ENCODE results near the gene HLA-DMB. TPM values are rescaled to one million over a fixed set of nuclear protein-coding genes. Genes with fewer than 3 reads are reported as not detected.

Gene HLA-DMB
- total RNA-seq, 1 experiment from 2014 or later = 0.79 TPM

DNA sequence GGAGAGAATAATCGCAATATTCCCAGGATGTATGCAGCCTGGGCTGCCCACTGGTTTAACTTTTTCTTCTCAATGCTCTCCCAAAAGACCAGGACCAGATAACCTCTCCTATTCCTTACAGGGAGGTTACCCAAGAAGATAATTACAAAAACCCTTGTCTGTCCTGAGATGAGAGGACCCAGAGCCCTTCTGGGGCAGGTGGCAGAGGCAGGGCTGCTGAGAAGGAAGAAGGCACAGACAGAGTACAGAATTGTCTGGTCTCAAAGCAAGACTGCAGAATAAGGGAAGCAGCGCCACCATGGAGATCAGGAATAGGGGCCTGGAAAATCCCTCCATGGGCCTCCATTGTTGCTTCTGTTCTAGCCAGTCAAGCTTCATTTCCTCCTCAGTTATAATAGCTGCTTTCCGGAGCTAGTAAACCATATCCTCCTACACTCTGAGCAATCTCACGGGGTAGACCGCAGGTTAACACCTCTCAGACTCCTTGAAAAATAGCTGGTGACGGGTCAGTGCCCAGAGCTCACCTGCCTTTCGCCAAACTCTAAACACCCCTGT, 463 bp upstream of the HLA-DMB start:
- no peak for DNase-seq
- Histone ChIP-seq H3K27me3 (peaks cover 7% of the 10 kb centered on the region), H3K36me3 (no peaks in the 10 kb centered on the region)

DNA sequence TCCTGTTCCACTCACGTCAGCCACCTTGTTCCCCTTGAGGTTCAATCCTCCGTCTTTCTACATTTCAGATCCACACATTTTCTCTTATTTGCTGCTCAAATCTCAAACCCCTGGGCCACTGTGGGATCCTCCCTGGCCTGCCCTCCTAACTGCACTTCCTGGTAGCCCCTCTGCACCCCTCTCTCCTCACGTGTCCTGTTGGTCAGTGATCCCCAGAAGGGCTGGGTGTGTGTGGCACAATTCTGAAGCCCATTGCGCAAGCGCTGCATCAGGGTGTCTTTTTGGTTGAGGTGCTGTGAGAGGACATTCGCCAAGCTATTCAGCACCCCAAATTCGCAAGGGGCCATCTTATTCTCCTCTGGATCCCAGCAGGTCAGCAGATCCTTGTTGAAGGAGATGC, 2.3 kb downstream of the HLA-DMB start:
- H3K27me3 ChIP-seq = peaks cover 7% of the 10 kb centered on the region

More for the DNA sequence above, 463 bp upstream of the HLA-DMB start:
- H3K4me3 ChIP-seq = no peak overlapping the region
- H3K9me3 ChIP-seq = peaks cover 7% of the 10 kb centered on the region

DNA sequence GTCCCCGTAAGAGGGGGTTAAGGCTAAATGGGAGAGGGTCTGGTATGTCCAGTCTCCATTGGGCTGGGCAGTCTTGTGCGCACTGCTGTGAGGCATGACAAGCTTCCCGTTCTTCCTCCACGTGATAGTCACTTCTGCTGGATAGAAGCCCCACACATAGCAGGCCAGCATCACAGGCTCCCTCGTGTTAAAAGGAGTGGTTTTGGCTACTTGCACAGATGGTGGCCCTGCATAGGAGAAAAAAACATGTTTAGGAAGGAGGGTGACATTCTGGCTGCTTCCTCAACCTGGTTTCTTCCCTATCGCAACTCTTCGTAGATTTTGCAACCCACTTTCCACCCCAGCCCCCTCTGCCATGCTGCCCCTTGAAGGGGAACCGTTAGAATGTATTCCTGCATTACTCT, 3.6 kb downstream of the HLA-DMB start:
- Histone ChIP-seq H3K4me3 (no peak overlapping the region), H3K9me3 (no peaks in the 10 kb centered on the region), H3K36me3 (no peaks in the 10 kb centered on the region), H3K27me3 (peaks cover 7% of the 10 kb centered on the region)
- no peak for DNase-seq

More for the DNA sequence above, 2.3 kb downstream of the HLA-DMB start:
- Histone ChIP-seq H3K4me3 (no peak overlapping the region), H3K36me3 (no peaks in the 10 kb centered on the region), H3K9me3 (no peaks in the 10 kb centered on the region)
- no peak for DNase-seq

DNA sequence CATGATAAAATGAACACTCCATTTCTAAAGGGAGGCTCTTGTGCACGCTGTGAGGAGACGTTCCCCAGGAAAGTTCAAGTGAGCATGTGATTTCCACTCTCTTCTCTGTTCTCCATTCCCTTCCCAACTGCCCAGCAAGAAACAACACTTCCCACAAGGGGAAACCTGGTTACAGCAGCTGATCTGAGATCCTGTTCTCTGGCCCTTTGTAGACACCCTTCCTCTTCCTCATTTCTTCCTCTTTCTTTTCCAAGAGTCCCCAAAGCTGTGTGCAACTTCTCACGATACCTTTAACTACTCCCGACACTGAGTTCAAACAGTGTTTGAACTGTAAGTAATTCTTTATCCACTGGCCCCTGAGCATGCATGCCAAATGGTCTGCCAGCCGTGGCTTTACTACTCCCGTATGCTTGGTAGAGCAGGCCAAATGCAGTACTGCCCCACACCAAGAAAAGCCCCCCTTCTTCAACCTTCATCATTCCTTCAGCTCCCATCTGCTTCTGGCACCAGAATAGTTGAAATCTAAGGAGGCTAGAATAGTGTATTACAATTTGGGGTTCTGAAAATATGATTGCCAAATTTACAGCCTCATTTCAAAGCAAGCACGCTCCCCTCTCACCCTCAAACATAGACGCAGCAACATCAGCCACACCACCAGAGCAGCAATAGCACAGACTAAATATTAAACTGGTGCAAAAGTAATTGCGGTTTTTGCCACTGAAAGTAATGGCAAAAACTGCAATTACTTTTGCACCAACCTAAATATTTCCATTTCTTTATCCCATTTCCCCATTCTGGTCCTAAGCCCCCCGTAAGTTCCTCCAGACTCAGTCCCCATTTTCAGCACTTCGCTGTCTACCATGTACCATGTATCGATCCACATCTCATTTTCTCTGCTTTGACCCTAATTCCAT, 4.3 kb downstream of the HLA-DMB start:
- H3K27me3 ChIP-seq = peaks cover 7% of the 10 kb centered on the region
- DNase-seq = no peak
- no peaks in the 10 kb centered on the region for H3K9me3 ChIP-seq
- H3K36me3 ChIP-seq = no peaks in the 10 kb centered on the region
- H3K4me3 ChIP-seq = no peak overlapping the region

DNA sequence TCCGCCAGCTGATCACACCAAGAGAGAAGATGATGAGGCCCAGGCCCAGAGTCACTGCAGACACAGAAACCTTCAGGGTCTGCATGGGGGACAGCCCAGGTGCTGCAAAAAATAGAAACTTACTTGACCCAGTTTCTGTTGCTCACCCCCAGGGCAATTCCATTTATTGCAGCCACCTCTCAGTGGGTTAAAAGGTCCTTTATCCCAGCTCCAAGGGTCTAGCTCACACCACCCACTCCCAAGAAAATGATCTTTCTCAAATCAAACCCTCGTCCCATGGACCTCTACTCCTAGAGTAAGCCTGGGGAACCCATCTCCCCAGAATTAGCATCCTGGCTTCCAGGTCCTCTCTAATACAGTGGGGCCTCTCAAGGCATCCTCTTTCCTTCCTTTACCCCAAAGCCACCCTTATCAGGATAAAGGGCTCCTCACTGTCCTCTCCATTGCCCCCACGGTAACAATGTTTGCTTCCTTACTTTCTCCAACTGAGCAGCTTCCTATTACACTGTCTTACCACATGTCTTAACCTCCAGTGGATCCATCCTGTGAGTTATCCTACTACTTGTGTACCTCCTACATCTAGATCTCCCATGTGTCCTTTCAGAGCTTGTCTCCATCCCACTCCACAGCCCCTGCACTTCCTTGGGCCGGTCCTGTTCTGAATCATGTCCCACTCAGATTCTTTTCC, 5.1 kb downstream of the HLA-DMB start:
- no peaks in the 10 kb centered on the region for H3K36me3 ChIP-seq
- no peak overlapping the region for H3K4me3 ChIP-seq
- H3K27me3 ChIP-seq = peaks cover 7% of the 10 kb centered on the region
- no peak for DNase-seq
- H3K9me3 ChIP-seq = no peaks in the 10 kb centered on the region

DNA sequence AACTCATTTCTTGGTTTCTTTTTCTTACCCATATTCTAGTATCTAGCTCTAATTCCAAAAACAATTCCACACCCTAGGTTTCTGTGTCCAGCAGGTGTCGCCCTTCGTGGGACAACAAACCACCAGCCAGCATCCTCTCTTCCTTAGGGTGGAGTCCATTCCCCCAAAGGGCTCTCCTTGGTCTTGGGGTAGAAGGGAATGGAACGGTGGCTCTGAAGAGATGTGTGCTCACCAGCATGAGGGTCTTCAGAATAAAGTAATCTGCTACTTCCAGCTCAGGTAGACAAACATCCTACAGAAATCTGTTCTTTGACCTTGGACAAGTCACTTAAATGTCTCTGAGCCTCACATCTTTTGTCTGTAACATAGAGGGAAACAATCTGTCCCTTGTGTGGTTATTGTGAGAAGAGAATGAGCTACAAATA, 7.2 kb downstream of the HLA-DMB start:
- Histone ChIP-seq H3K9me3 (no peaks in the 10 kb centered on the region), H3K36me3 (no peaks in the 10 kb centered on the region), H3K4me3 (no peak overlapping the region), H3K27me3 (peaks cover 12% of the 10 kb centered on the region)
- peak; percentile 83 for DNase-seq

DNA sequence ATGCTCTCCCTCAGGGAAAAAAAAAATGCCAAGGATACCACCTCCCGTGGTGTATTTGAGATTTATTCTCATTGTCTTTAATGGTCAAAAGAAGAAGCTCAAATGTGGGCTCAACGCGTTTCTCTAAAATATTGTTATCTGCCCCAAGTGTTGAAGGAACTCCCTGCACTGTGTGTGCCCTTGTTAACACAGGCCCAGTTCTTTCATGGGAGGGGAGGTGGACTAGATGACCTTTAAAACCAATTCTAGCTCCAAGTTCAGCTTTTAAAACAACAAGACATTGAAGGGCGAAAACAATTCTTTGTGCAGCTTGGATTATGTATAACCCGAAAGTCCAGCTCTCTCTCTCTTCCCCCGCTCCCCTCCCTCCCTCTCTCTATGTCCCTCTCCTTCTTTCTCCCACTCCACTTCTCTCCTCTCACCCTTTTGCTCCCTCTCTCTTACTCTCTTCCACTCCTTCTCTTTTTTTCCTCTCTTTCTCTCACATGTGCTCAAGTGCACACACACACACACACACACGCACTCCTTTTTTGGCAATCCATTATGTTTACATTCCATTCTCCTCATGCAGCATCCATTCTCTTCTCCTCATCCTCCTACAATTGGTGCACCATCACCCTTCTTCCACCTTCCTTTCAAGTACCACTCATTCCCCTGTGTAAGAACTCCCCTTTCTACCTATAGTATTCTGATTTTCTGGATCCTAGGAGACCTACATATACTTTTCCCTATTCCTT, 8.5 kb downstream of the HLA-DMB start:
- Histone ChIP-seq H3K27me3 (peaks cover 12% of the 10 kb centered on the region), H3K9me3 (no peaks in the 10 kb centered on the region), H3K4me3 (no peak overlapping the region), H3K36me3 (no peaks in the 10 kb centered on the region)
- DNase-seq = peak; percentile 44

DNA sequence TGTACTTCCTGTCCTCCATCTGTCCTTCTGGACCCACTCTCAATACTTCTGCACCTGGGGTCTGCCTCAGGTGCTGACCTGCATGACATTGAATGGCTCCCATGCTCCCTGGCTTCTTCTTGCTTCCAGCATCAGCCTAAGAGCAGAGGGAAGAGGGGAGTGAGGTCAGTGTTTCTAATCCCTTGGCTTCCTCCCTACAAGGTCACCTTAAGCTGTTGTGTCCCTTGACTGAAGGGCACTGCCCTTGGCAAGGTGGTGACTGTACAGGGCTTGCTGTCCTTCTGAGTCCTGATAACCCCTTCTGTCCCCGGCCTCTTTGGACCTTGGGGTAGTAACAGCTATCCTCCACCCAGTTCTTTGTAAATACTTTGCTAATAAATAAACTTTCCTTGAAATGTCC, 9.6 kb downstream of the HLA-DMB start:
- Histone ChIP-seq H3K36me3 (no peaks in the 10 kb centered on the region), H3K4me3 (no peak overlapping the region), H3K27me3 (peaks cover 12% of the 10 kb centered on the region), H3K9me3 (no peaks in the 10 kb centered on the region)
- DNase-seq = no peak

DNA sequence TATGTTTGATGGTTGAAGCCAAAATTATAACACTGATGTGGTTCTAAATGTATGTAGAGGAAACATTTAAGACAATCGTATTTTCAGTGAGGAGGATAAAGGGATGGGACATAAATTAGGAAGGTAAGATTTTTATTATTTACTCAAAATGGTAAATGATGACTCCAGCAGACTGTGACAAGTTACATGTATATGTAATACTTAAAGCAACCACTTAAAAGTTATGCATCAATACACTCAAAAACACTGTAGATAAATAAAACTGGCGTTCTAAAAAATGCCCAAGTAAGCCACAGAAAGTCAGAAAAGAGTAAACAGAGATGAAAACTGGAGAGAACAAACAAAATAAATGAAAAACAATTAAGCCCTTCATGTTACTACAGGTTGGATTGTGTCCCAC, 18.7 kb downstream of the HLA-DMB start:
- Histone ChIP-seq H3K9me3 (no peaks in the 10 kb centered on the region), H3K4me3 (no peak overlapping the region), H3K36me3 (no peaks in the 10 kb centered on the region), H3K27me3 (no peaks in the 10 kb centered on the region)
- no peak for DNase-seq

DNA sequence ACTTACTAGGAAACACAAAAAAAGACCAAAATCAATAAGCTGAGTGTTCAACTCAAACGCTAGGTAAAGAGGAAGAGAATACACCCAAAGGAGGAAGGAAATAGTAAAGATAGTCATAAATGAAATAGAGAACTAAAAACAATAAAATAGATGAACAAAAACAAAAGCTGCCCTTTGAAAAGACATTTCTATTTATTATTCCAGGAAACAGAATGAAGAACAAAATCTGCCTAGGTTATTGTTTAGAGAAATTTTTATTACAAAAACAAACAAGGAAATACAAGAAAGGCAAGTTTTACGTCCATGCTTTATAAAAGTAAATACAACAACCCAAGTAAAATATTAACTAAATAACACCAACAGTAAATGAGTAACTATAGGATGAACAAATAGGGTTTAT, 20.1 kb downstream of the HLA-DMB start:
- no peaks in the 10 kb centered on the region for H3K9me3 ChIP-seq
- H3K36me3 ChIP-seq = no peaks in the 10 kb centered on the region
- DNase-seq = no peak
- H3K27me3 ChIP-seq = peaks cover 3% of the 10 kb centered on the region; the same call in 1 of the 2 replicates
- no peak overlapping the region for H3K4me3 ChIP-seq

DNA sequence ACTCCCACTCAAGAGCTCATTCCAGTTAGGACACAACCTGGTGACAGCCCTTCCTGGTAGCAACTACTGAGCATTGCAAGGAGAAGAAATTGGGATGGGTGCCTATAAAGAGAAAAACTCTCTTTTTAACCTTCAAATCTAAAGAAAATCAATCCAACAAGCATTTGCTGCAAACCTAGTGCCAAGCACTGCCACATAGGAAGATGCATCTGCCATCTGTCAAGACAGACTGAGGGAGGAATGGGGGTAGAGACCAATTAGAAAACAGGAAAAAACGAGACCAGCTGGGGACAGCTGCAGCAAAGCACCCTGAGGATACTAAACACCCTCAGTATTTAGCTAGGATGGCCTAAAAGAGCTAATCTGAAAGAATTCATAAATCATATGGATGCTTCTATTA, 27.9 kb downstream of the HLA-DMB start:
- Histone ChIP-seq H3K9me3 (no peaks in the 10 kb centered on the region), H3K27me3 (peaks cover 3% of the 10 kb centered on the region; the same call in 1 of the 2 replicates), H3K4me3 (no peak overlapping the region), H3K36me3 (no peaks in the 10 kb centered on the region)
- DNase-seq = no peak

DNA sequence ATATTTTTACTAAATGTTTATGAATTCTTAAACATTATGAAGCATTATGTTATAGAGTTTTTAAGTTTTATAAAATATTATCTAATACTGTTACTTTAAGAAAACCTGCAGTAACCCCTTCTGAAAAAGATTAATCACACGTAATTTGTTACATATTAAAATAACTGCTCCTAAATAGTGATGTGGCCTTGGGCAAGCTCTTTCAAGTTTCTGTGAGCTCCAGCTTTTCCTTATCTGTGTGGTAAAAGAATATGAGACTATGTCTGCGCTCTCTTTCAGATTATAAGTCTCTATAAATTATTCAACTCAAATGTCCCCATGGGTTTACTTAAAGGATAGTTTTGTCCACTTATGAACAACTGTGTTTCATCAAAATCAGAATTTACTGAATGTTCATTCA, 31.9 kb downstream of the HLA-DMB start:
- Histone ChIP-seq H3K36me3 (no peaks in the 10 kb centered on the region), H3K27me3 (no peaks in the 10 kb centered on the region), H3K4me3 (no peak overlapping the region), H3K9me3 (no peaks in the 10 kb centered on the region)
- no peak for DNase-seq

DNA sequence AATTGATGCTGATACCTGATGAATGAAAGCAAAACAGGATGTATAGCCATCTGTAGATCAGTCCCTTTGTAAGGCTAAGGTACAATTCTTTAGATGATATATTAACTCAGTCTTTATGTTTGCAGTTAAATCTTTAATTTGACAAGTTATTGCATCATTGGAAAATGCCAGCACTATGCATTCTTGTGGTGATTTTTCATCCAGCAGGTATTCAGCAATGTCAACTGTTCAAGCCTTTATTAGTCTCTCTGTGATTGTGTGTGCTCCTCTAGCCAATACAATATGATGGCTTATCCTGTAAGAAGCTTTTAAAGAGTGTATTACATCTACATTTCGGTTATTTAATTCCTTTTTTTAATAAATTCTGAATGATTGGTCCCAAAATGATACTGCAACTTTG, 34.3 kb downstream of the HLA-DMB start:
- Histone ChIP-seq H3K4me3 (no peak overlapping the region), H3K27me3 (no peaks in the 10 kb centered on the region), H3K36me3 (peaks cover 4% of the 10 kb centered on the region), H3K9me3 (no peaks in the 10 kb centered on the region)
- no peak for DNase-seq

DNA sequence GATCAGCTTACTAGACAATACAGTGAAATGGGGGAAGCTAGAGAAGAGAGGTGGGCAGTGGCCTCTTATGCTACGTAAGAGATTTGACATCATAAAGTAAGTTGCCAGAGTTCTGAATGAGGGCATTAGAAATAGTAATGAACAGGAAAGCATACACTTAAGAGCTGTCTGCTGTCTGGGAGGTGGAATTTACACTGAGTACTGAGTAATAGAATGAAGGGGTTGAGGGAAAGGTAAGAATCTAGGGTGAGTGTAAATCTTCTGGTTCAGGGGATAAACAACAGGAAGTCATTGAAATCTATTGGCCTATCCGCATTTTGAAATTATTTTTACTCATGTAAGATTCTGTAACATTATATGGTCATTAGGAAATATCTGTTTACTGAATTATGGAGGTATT, 35.8 kb downstream of the HLA-DMB start:
- Histone ChIP-seq H3K36me3 (peaks cover 16% of the 10 kb centered on the region), H3K9me3 (no peaks in the 10 kb centered on the region), H3K4me3 (no peak overlapping the region), H3K27me3 (no peaks in the 10 kb centered on the region)
- DNase-seq = no peak

DNA sequence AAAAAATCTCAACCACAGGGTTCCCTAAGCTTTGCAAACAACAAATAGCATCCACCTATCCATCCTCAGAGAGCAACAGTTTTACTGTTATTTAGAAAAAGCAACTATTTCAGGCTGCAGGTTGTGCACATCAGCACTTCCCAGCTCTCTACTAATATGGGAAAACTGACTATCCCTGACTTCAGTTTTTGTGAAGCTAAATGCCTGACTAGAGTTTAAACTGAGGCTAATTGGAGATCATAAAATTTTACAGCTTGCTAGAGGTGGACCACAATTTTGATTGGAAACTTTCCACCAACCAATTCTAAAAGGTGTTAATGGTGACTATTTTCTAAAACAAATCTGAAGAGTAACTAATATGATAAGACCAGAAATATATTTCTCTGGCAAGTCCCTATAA, 36.9 kb downstream of the HLA-DMB start:
- no peak for DNase-seq
- no peaks in the 10 kb centered on the region for H3K9me3 ChIP-seq
- no peaks in the 10 kb centered on the region for H3K27me3 ChIP-seq
- H3K36me3 ChIP-seq = peaks cover 21% of the 10 kb centered on the region
- H3K4me3 ChIP-seq = no peak overlapping the region

DNA sequence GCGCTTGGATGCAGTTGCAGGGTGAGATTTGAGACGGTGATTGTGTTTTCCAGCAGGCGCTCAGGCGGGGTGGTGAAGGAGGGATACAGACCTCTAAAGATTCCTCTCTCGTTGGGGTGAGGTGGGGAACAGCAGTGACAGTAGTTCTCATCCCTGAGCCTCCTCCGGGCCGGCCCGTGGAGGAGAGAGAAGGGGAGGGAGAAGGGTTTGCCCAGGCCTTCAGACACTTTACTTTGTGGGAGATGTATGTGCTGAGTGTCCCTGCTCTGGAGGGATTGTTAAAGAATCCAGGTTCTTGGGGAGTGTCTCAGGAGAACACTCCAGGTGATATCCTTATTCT, 45.9 kb downstream of the HLA-DMB start:
- Histone ChIP-seq H3K27me3 (no peaks in the 10 kb centered on the region), H3K36me3 (peaks cover 19% of the 10 kb centered on the region)
- no peak for DNase-seq

More for the DNA sequence above, 45.9 kb downstream of the HLA-DMB start:
- H3K4me3 ChIP-seq = peak overlapping the region; percentile 95
- no peaks in the 10 kb centered on the region for H3K9me3 ChIP-seq
